ENCODE measurements around the gene CHD5.

The CHD5 gene

DNA sequence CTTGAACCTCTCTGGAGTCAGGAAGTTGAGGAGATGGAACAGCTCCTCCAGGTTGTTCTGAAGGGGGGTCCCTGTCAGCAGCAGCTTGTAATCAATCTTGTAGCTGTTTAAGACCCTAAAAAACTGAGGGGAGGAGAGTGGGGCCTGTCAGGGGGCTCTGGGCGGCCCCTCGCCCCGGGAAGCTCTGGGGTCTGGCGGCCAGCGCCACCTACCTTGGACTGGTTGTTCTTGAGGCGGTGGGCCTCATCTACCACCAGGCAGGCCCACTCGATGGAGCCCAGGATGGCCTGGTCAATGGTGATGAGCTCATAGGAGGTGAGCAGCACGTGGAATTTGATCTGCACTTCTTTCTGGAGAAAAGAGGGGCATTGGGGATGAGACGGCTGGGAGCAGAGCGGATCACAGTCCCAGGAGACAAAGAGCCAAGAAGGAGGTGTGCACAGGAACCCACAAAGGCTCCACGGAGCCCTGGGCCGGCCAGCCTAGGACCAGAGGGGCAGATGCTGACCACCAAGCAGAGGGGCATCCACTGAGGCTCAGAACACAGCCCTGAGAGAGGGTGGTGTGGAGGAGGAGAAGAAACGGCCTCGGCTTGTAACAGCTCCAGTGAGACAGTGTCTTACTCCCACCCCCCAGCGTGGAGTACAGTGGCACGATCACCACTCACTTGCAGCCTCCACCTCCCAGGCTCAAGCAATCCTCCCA lies 43.5 kb downstream of the CHD5 start:
- TF ChIP-seq, protein P1, sequence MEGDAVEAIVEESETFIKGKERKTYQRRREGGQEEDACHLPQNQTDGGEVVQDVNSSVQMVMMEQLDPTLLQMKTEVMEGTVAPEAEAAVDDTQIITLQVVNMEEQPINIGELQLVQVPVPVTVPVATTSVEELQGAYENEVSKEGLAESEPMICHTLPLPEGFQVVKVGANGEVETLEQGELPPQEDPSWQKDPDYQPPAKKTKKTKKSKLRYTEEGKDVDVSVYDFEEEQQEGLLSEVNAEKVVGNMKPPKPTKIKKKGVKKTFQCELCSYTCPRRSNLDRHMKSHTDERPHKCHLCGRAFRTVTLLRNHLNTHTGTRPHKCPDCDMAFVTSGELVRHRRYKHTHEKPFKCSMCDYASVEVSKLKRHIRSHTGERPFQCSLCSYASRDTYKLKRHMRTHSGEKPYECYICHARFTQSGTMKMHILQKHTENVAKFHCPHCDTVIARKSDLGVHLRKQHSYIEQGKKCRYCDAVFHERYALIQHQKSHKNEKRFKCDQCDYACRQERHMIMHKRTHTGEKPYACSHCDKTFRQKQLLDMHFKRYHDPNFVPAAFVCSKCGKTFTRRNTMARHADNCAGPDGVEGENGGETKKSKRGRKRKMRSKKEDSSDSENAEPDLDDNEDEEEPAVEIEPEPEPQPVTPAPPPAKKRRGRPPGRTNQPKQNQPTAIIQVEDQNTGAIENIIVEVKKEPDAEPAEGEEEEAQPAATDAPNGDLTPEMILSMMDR (IDR thresholded peaks at IDR 0.05), result no peak
- no peak for TF ChIP-seq ZFX (IDR thresholded peaks at IDR 0.05; ENCODE audit: borderline replicate concordance)
- H3K27ac ChIP-seq, result no peak overlapping the region

DNA sequence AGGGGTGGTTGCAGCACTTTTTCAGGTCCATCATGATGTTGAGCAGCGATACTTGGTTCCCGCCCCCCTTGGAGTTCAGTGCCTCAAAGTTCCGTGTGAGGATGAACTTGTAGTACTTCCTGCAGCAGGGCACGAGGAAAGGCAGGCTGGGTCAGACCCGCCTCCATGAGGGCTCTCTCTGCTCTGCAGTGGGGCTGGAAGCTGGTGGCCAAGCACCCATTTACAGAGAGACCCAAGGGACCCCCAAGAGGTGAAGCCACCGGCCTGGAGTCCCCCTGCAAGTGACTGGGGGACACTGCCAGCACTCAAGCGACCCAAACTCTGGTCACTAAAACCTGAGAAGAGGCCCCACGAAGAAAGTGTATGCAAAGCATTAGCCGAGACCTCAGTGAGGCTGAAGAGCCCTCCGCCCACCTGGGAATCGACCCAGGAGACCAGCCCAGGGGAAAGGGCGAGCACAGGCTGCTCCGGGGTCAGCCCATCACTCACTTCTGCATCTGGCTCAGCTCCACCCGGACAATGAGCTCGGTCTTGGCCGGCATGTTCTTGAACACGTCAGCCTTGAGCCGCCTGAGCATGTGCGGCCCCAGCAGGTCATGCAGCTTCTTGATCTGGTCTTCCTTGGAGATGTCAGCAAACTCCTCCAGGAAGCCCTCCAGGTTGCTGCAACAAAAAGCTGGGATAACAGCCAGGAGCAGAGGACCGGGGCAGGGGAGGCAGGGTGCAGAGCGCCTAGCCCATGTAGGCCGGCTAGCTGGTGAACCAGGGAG lies 45.2 kb downstream of the CHD5 start:
- TF ChIP-seq, protein P1 (IDR thresholded peaks at IDR 0.05), result no peak
- TF ChIP-seq ZFX (IDR thresholded peaks at IDR 0.05; ENCODE audit: borderline replicate concordance), result no peak
- H3K27ac ChIP-seq, result no peak overlapping the region

DNA sequence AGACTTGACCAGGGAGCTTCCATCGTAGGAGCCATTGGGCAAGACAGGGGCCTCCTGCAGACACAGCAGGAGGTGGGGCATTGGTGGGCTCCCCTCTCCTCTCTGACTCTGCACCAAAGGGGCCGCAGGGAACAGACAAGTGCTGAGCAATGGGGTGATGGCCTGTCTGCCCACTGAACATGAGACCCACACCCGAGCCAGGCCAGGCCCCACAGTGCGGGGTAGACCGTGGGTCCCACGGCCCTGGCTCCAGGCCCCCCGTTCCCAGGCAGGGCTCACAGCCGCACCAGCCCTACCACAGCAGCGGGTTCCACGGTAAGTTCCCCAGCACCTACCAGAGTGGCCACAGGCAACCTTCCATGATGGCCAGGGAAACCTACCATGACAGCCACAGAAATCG lies 45.9 kb downstream of the CHD5 start:
- H3K27ac ChIP-seq, result no peak overlapping the region
- no peak for TF ChIP-seq ZFX (IDR thresholded peaks at IDR 0.05; ENCODE audit: borderline replicate concordance)
- TF ChIP-seq, protein P1 (IDR thresholded peaks at IDR 0.05), result no peak

DNA sequence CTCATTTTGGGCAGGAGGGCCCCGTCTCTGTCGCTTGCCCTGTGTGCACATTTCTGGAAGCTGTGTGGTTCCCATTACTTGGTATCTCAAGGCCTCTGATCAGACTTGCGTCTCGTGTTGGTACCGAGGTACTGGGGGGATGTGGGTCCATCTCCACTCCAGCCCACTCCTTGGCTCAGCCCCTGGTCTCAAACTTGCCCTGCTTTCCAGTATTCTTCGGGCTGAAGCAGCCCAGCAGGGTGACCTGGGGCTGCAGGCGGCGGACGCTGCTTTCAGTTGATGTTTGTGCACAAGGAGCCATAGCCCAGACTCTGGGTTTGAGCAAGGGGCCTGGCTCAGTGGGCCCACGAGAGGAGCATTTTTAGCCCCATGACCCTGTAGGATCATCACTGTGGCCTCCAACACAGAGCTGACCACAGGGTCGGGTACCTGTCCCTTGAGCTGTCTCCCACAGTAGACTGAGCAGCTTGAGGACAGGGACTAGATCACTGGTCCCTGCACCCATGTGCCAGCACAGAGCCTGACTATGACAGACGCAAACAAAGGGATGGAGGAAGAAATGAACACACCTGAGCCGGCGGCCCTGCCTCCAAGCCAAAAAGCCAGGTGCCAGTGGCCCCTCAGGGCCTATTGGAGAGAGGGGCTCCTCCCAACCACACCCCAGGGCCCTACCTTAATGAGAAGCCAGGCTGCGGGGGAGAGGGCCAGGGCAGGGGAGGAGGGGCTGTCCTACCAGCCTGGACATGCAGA lies 46.8 kb downstream of the CHD5 start:
- H3K27ac ChIP-seq, result no peak overlapping the region
- TF ChIP-seq, protein P1 (IDR thresholded peaks at IDR 0.05), result no peak
- no peak for TF ChIP-seq ZFX (IDR thresholded peaks at IDR 0.05; ENCODE audit: borderline replicate concordance)

DNA sequence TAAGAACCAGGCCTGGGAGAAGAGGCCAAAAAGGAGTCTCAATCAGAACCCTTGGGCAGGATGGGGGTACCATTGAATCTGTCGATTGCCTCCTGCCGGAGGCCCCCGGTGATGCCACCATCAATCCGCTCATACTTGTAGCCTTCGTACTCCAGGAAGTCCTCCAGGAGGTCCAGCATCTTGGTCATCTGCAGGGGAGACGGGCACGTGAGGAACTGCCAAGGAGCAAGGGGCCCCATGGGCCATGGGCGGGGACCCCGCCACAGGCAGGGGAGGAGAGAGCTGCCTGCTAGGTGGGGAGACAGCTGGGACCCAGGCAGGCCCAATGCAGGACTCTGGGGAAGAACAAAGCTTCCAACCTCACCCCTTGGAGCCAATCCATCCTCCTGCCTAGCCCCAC lies 48.6 kb downstream of the CHD5 start:
- TF ChIP-seq ZFX (IDR thresholded peaks at IDR 0.05; ENCODE audit: borderline replicate concordance), result no peak
- TF ChIP-seq, protein P1 (IDR thresholded peaks at IDR 0.05), result no peak
- no peak overlapping the region for H3K27ac ChIP-seq

DNA sequence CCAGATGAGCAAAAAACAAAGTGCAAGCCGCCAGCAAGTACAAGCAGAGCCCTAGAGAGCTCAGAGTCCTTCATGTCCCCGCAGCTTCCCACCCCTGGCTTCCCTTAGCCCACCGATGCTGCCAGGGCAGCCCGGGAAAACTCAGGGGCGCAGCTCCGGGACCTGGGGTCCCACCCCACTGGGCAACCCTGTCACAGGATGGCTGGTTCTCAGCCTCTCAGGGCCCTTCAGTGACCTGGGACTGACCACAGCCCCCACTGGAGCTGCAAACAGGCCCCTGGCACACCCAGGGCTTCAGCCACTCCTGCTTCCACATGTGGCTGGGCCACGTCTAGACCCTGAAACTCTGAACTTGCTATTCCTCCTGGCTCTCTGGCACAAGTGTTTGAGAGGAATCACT lies 49.5 kb downstream of the CHD5 start:
- TF ChIP-seq, protein P1 (IDR thresholded peaks at IDR 0.05), result no peak
- no peak for TF ChIP-seq ZFX (IDR thresholded peaks at IDR 0.05; ENCODE audit: borderline replicate concordance)
- no peak overlapping the region for H3K27ac ChIP-seq
